Brain microvascular endothelial cell (primary cell): ENCODE data around the gene VPS18.
A peak's percentile ranks its signal among the peaks of the same experiment; 100 is the strongest.

Experiments
- DNase-seq: peaks from one replicate; pipeline ENCODE4 v3.0.0-alpha.2; 2020
- H3K27ac ChIP-seq: fragments of 250-450 bp; sonication (Bioruptor Pico); 2 replicates; pipeline ENCODE4 v1.5.1; 2020; ENCODE audit warnings: mild to moderate bottlenecking, moderate library complexity
- H3K27me3 ChIP-seq: fragments of 250-450 bp; sonication (Bioruptor Pico); replicated peaks from 2 replicates; pipeline ENCODE4 v1.5.1; 2020; ENCODE audit warnings: mild to moderate bottlenecking
- H3K36me3 ChIP-seq: fragments of 250-450 bp; sonication (Bioruptor Pico); replicated peaks from 2 replicates; pipeline ENCODE4 v1.5.1; 2020; ENCODE audit warnings: mild to moderate bottlenecking
- H3K4me3 ChIP-seq: 2 replicates; pipeline ENCODE4 v1.5.1; 2011; ENCODE audit warnings: low read depth, mild to moderate bottlenecking, control low read depth, low read length, moderate library complexity
- in situ Hi-C: cut with HindIII; loops from 2 replicates; pipeline ENCODE4 v1.10.0; 2017; ENCODE audit warnings: low sequenced_read_pairs, low pct_ligation_motif_present
- TF ChIP-seq, protein P1 (sequence below): IDR thresholded peaks from 2 replicates; pipeline ENCODE4 v1.5.1; 2011; ENCODE audit warnings: low read depth, mild to moderate bottlenecking, moderate library complexity, low read length, control low read depth, inconsistent platforms; ENCODE audit errors: missing control alignments

The VPS18 gene

GRCh38 chr15:40949756-40950207 lies 55.5 kb downstream of the VPS18 start:
- in situ Hi-C loops: no loop called here

DNA sequence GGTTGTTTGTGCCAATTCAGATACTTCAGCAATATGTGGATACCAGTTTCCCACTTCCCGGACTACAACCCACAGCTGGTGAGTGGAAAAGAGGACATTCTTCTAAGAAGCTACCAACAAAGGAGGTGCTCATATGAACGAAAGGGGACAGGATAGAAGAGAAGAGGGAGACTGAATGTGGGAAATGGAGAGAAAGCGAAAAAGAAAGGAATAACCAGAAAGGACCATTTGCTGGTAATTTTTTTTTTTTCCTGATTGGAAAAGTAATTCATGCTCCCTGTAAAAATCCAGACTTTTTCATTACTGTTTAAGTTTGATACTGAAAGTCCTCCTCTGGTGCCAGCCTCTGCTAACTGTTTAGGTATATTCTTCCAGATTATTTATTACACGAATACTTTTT lies 57.5 kb downstream of the VPS18 start:
- TF ChIP-seq, protein P1, sequence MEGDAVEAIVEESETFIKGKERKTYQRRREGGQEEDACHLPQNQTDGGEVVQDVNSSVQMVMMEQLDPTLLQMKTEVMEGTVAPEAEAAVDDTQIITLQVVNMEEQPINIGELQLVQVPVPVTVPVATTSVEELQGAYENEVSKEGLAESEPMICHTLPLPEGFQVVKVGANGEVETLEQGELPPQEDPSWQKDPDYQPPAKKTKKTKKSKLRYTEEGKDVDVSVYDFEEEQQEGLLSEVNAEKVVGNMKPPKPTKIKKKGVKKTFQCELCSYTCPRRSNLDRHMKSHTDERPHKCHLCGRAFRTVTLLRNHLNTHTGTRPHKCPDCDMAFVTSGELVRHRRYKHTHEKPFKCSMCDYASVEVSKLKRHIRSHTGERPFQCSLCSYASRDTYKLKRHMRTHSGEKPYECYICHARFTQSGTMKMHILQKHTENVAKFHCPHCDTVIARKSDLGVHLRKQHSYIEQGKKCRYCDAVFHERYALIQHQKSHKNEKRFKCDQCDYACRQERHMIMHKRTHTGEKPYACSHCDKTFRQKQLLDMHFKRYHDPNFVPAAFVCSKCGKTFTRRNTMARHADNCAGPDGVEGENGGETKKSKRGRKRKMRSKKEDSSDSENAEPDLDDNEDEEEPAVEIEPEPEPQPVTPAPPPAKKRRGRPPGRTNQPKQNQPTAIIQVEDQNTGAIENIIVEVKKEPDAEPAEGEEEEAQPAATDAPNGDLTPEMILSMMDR: no peak
- H3K27me3 ChIP-seq: no peaks in the 10 kb centered on the region
- DNase-seq: no peak
- no peaks in the 10 kb centered on the region for H3K36me3 ChIP-seq
- in situ Hi-C loops: no loop called here
- H3K27ac ChIP-seq: no peak overlapping the region
- H3K4me3 ChIP-seq: no peak overlapping the region

More at GRCh38 chr15:40949756-40950207, 55.5 kb downstream of the VPS18 start:
- H3K27me3 ChIP-seq: no peaks in the 10 kb centered on the region
- TF ChIP-seq, protein P1: no peak
- H3K27ac ChIP-seq: no peak overlapping the region
- DNase-seq: no peak
- H3K4me3 ChIP-seq: no peak overlapping the region
- H3K36me3 ChIP-seq: no peaks in the 10 kb centered on the region

DNA sequence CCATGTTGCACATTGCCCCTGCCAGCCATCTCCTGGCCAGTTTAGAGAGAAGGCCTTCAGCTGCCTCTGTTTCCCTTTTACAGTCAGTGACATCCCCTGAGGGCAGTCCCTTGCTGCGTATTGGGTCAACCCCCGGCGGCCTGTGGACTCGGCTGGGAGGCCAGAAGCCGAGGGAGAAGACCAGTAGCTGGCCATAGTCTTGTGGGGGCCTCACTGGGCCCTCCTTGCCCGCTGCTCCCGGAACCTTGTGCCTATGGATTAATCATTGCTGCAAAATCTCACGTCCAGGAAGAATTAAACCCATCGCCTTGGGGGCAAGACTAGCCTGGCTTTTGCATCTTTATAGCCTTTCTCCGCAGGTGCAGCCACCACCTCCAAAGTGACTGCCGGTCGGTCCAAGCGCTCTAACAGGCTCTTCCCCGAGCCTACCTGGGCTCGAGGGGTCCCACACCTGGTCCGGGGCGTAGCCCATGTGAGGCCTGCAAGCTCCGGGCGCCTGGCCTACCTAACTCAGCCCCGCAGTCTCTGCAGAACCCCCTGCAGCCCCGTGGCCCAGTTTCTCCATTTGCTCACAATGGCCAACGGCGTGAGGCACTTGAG lies 58.2 kb downstream of the VPS18 start:
- TF ChIP-seq, protein P1: no peak
- Histone ChIP-seq H3K36me3 (no peaks in the 10 kb centered on the region), H3K27ac (peak overlapping the region; percentile 76), H3K27me3 (no peaks in the 10 kb centered on the region), H3K4me3 (peak overlapping the region; percentile 69)
- DNase-seq: no peak
- in situ Hi-C loops: no loop called here

DNA sequence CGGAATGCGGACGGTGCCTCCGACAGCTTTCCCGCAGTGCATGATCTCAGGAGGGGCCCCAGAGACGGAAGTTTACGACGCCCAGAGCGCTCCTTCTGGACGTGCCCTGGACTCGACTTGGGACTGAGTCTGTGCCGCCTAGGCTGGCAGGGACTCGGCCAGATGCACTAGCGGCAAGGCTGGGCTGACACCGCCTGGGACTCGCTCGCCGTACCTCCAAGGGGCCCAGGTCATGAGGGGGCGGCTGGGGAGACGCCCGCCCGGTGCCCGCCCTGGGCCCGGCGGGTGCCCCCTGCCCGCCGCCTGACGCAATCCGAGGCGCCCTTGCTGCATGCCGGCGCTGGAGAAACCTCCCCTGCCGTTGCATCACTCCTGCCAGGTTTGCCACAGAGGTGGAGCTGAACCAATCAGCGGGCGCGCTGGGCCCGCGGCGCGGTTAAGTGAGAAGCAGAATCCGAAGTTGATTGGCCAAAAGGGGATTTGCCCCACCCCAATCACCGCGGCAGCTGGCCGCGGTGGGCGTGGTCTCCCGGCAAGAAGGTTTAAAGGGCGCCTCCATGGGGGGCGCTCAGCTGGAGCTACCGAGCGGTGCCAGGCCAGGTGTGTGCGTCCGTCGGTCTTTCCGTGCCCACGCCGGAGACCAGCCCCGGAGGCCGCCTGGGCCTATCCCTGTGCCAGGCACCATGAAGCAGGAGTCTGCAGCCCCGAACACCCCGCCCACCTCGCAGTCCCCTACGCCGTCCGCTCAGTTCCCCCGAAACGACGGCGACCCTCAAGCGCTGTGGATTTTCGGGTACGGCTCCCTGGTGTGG lies 58.9 kb downstream of the VPS18 start, which contains the start of gene CHAC1:
Gene CHAC1, plus strand, starts transcription at position 571 of the 812 bp plus-strand sequence. Its CDS starts 113 bp downstream, at position 684.
- in situ Hi-C loops: no loop called here
- Histone ChIP-seq H3K27ac (peak within 1 kb of the TSS; percentile 76), H3K4me3 (peak within 1 kb of the TSS; percentile 69), H3K27me3 (no peaks in the 10 kb centered on the region), H3K36me3 (no peaks in the 10 kb centered on the region)
- TF ChIP-seq, protein P1: peak; percentile 25
- peak; percentile 93 for DNase-seq
